ENCODE measurements around the gene NFIB. TPM values are rescaled to one million over a fixed set of nuclear protein-coding genes. Genes with fewer than 3 reads are reported as not detected.

NFIB gene
- total RNA-seq, 1 experiment from 2014 or later, result 14.3 TPM

- no peak overlapping the region for H3K14ac ChIP-seq (ENCODE audit: insufficient read depth, low read length)
- H3K4me2 ChIP-seq (ENCODE audit: insufficient read depth, insufficient read length, low read length), result no peak overlapping the region
- no peak overlapping the region for H2BK15ac ChIP-seq (ENCODE audit: low read depth, low read length)
- no peak overlapping the region for H4K5ac ChIP-seq (ENCODE audit: insufficient read length, low read depth, low read length)
- no peak overlapping the region for H3K27ac ChIP-seq (ENCODE audit: insufficient read length, low read depth, low read length)
- no peaks in the 10 kb centered on the region for H3K9me3 Mint-ChIP-seq
- H3K4me3 Mint-ChIP-seq, result no peak overlapping the region
- no peak overlapping the region for H2AK5ac ChIP-seq (ENCODE audit: insufficient read length, low read length)
- H2AFZ ChIP-seq (ENCODE audit: low read length), result no peak overlapping the region
- H3K23me2 ChIP-seq (ENCODE audit: insufficient read length, low read depth, low read length, poor library complexity, severe bottlenecking), result no peaks in the 10 kb centered on the region
- H3K79me1 ChIP-seq (ENCODE audit: insufficient read depth, low read depth, low read length, poor library complexity, severe bottlenecking), result no peaks in the 10 kb centered on the region
- H4K8ac ChIP-seq (replicated peaks; ENCODE audit: insufficient read length, low read depth, low read length), result no peak overlapping the region
- no peak overlapping the region for H3K4ac ChIP-seq (ENCODE audit: low read depth, low read length)
- H4K20me1 ChIP-seq (ENCODE audit: control insufficient read depth, insufficient read depth, insufficient read length), result no peaks in the 10 kb centered on the region
- H3K79me2 ChIP-seq (ENCODE audit: insufficient read depth, low read length), result no peaks in the 10 kb centered on the region
- no peak for TF ChIP-seq CTCF (conservative IDR thresholded peaks at IDR 0.05)
- no peak overlapping the region for H3K27ac Mint-ChIP-seq
- no peak overlapping the region for H3T11ph ChIP-seq (ENCODE audit: low read length)
- no peaks in the 10 kb centered on the region for H3K27me3 Mint-ChIP-seq (ENCODE audit: low read depth)
- H2BK20ac ChIP-seq (ENCODE audit: low read depth, low read length, poor library complexity, severe bottlenecking), result no peak overlapping the region
- H3K9ac ChIP-seq (ENCODE audit: extremely low read depth, insufficient read length, low read length), result no peak overlapping the region
- H2BK5ac ChIP-seq (ENCODE audit: insufficient read length, low read length), result no peak overlapping the region
- H2BK12ac ChIP-seq (ENCODE audit: insufficient read length, low read depth, low read length), result no peak overlapping the region
- WGBS (ENCODE audit: extremely low coverage, insufficient read length, low lambda C conversion rate), result no CpG with 5 or more reads among the region's 3 CpGs
- H3K56ac ChIP-seq (ENCODE audit: insufficient read length, low read depth, low read length), result no peak overlapping the region
- peaks cover 0 to 6% (median 0%) of the 10 kb centered on the region in 3 experiments; a peak in 3 of 7 replicates for H3K36me3 Mint-ChIP-seq (ENCODE audit: insufficient read depth in 1 of 3, low read depth in 3 of 3)
- peaks cover 3% of the 10 kb centered on the region; the same call in 1 of the 2 replicates for H3K4me1 ChIP-seq (ENCODE audit: insufficient read depth, low read length)
- no peak overlapping the region for H4K91ac ChIP-seq (ENCODE audit: insufficient read length, low read depth, low read length)
- no peak overlapping the region for H3K23ac ChIP-seq (ENCODE audit: insufficient read length, low read depth, low read length)
- DNase-seq, result no peak
- H3K9me3 ChIP-seq (ENCODE audit: control insufficient read depth, low read depth, low read length), result no peaks in the 10 kb centered on the region
- H3K4me1 Mint-ChIP-seq, result peaks cover 20 to 24% of the 10 kb centered on the region in 2 experiments
- H3K27me3 ChIP-seq (ENCODE audit: insufficient read depth, low read length), result no peaks in the 10 kb centered on the region
- no peak overlapping the region for H2BK120ac ChIP-seq (ENCODE audit: low read depth, low read length, poor library complexity, severe bottlenecking)
- no peak overlapping the region for H3K18ac ChIP-seq (ENCODE audit: insufficient read length, low read depth, low read length)
Measured at GRCh38 chr9:14107977-14108376, 206.0 kb downstream of the NFIB start.

All from H9 (cell line).